Measurements from ENCODE around the gene ZMYM4. TPM values are rescaled to one million over a fixed set of nuclear protein-coding genes. Genes with fewer than 3 reads are reported as not detected.

The ZMYM4 gene
- total RNA-seq, 2 donors from 2014 or later: 20.2 to 21.1 TPM

GRCh38 chr1:35426097-35426586 is 157.6 kb downstream of the ZMYM4 start:
- Histone ChIP-seq H3K27ac (no peak overlapping the region), H3K27me3 (no peaks in the 10 kb centered on the region), H3K4me3 (no peak overlapping the region), H3K4me1 (no peaks in the 10 kb centered on the region), H3K36me3 (no peaks in the 10 kb centered on the region), H3K9me3 (no peaks in the 10 kb centered on the region)
- no peak for TF ChIP-seq CTCF (IDR thresholded peaks at IDR 0.05)
- no peak for DNase-seq (ENCODE audit: low spot score)

- Histone ChIP-seq H3K27me3 (no peaks in the 10 kb centered on the region), H3K27ac (no peak overlapping the region), H3K9me3 (no peaks in the 10 kb centered on the region), H3K4me3 (no peak overlapping the region), H3K36me3 (peaks cover 8% of the 10 kb centered on the region), H3K4me1 (no peaks in the 10 kb centered on the region)
- no peak for TF ChIP-seq CTCF (IDR thresholded peaks at IDR 0.05)
- no peak for DNase-seq (ENCODE audit: low spot score)
These were observed 159.9 kb downstream of the ZMYM4 start for GRCh38 chr1:35428360-35428759.

- no peak overlapping the region for H3K4me3 ChIP-seq
- H3K36me3 ChIP-seq: peaks cover 24% of the 10 kb centered on the region
- H3K9me3 ChIP-seq: no peaks in the 10 kb centered on the region
- no peaks in the 10 kb centered on the region for H3K4me1 ChIP-seq
- no peaks in the 10 kb centered on the region for H3K27me3 ChIP-seq
- no peak for TF ChIP-seq CTCF (IDR thresholded peaks at IDR 0.05)
- no peak for DNase-seq (ENCODE audit: low spot score)
- H3K27ac ChIP-seq: no peak overlapping the region
These were observed 162.3 kb downstream of the ZMYM4 start for GRCh38 chr1:35430762-35431161.

- no peak for DNase-seq (ENCODE audit: low spot score)
- no peak for TF ChIP-seq CTCF (IDR thresholded peaks at IDR 0.05)
- no peaks in the 10 kb centered on the region for H3K9me3 ChIP-seq
- no peak overlapping the region for H3K4me3 ChIP-seq
- H3K4me1 ChIP-seq: no peaks in the 10 kb centered on the region
- no peak overlapping the region for H3K27ac ChIP-seq
- peaks cover 29% of the 10 kb centered on the region for H3K36me3 ChIP-seq
- H3K27me3 ChIP-seq: no peaks in the 10 kb centered on the region
These were observed 162.7 kb downstream of the ZMYM4 start for GRCh38 chr1:35431173-35431599.

GRCh38 chr1:35432231-35432630 is 163.7 kb downstream of the ZMYM4 start:
- Histone ChIP-seq H3K4me1 (no peaks in the 10 kb centered on the region), H3K27me3 (no peaks in the 10 kb centered on the region), H3K27ac (no peak overlapping the region), H3K4me3 (no peak overlapping the region), H3K9me3 (no peaks in the 10 kb centered on the region), H3K36me3 (peaks cover 31% of the 10 kb centered on the region)
- DNase-seq (ENCODE audit: low spot score): no peak
- TF ChIP-seq CTCF (IDR thresholded peaks at IDR 0.05): no peak

- Histone ChIP-seq H3K27ac (no peak overlapping the region), H3K9me3 (no peaks in the 10 kb centered on the region), H3K4me3 (no peak overlapping the region), H3K4me1 (no peaks in the 10 kb centered on the region), H3K36me3 (peaks cover 43% of the 10 kb centered on the region), H3K27me3 (no peaks in the 10 kb centered on the region)
- no peak for TF ChIP-seq CTCF (IDR thresholded peaks at IDR 0.05)
- no peak for DNase-seq (ENCODE audit: low spot score)
These were observed 165.2 kb downstream of the ZMYM4 start for GRCh38 chr1:35433714-35434113.

All from right atrium auricular region (tissue), 2 donors.